ENCODE data around the gene BRSK1.

The BRSK1 gene

GRCh38 chr19:55283548-55284377, at the start of gene BRSK1:
Gene BRSK1, plus strand, starts transcription at chr19:55283997. Its CDS starts 446 bp downstream, at chr19:55284443.
- peak; percentile 83 for DNase-seq

DNA sequence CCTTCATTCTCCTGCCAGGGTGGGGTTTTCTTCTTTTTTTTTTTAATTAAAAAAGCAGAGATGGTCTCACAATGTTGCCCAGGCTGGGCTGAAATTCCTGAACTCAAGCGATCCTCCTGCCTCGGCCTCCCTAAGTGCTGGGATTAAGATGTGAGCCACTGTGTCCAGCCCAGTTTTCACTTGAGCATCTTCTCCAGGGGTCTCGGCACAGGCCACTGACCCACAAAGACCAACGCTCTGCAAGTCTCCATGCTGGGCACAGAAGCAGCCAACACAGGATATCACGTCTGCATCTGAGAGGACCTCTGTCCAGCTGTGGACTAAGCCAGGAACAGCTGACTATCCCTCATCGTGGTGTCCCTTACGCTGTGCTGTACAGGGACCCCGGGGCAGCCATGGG, 45.8 kb upstream of the BRSK1 start:
- no peak for DNase-seq

DNA sequence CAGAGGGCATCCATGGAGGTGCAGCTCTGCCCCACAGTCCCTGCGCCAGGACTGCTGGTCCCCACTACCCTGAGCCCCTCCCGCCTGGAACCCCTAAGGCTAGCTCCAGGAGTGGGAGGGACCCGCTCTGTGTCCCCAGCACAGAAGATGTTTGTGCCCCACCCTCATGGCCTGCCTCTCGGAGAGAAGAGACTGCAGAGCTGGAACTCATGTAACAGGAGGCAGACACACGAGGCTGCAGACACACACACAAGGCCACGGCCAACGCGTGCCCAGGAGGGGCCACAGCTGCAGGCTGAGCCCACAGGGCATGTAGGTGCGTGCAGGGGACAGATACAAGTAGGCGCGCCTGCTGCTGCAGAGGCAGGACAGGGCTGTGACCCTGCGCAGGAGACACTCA, 44.8 kb upstream of the BRSK1 start:
- no peak for DNase-seq

- DNase-seq: no peak
Measured at GRCh38 chr19:55240713-55241020, 43.1 kb upstream of the BRSK1 start.

DNA sequence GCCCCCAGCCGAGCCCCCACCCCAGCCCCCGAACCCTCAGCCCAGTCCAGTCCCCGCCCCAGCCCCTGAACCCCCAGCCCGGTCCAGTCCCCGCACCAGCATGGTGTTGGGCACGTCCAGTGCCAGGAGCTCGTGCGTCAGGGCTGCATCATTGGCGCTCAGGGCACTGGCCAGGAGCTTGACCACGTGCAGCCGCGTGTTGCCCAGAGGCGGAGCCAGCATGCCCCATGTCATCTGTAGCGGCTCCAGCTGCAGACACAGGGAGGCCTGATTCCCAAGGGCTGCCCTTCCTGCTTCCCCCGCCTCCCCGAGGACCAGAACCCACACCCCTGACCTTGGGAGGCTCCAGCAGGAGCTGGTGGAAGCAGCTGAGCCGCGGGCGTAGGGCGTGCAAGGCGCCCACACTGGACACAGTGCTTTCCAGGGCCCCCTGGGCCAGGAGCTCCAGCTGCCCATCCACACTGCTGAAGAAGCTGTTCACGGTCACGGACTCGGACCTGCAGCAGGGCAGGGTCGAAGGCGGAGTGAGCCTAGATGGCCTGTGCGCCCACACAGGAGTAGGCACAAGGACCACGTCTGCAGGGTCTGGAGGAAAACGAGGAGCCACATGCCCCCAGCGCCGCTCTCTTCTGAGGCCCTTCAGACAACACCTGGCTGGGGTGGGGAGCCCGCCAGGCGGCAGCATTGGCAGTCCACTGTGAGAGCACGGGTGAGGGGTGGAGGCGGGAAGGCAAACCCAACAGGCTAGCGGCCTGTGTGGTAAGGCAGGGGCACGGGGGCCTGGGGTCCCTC, 42.5 kb upstream of the BRSK1 start:
- no peak for DNase-seq

DNA sequence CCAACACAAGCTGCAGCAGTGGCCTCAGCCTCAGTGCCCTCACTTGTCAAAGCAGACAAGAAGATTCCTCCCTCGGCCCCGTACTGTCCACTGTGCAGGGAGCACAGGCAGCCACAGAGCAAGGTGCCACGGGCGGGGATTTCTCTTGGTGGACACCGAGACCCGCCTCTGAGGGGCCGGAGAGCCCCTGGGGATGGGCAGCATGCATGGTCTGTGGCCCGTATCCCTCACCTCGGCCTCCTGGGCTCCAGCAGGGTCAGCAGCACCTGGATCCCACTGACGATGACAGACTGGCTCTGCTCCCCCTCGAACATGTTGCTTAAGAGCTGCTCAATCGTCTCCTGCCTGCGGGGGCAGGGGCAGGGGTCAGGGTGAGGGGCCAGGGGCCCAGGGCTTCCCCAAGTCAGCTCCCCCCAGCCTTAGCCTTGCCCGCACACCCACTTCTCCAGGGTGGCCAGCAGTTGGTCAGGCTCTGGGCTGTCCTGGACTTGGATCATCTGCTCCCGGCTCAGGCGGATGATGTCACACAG, 41.8 kb upstream of the BRSK1 start:
- DNase-seq: no peak

- no peak for DNase-seq
Measured at GRCh38 chr19:55242517-55242916, 41.3 kb upstream of the BRSK1 start.

- no peak for DNase-seq
Measured at GRCh38 chr19:55244004-55244680, 39.7 kb upstream of the BRSK1 start.

GRCh38 chr19:55245236-55245904, 38.4 kb upstream of the BRSK1 start:
- DNase-seq: no peak

- DNase-seq: no peak
Measured at GRCh38 chr19:55246462-55247451, 37.0 kb upstream of the BRSK1 start.

- no peak for DNase-seq
Measured at GRCh38 chr19:55247621-55248099, 36.1 kb upstream of the BRSK1 start.

GRCh38 chr19:55248166-55248675, 35.6 kb upstream of the BRSK1 start:
- DNase-seq: no peak

- no peak for DNase-seq
Measured at GRCh38 chr19:55248704-55249103, 35.1 kb upstream of the BRSK1 start.

DNA sequence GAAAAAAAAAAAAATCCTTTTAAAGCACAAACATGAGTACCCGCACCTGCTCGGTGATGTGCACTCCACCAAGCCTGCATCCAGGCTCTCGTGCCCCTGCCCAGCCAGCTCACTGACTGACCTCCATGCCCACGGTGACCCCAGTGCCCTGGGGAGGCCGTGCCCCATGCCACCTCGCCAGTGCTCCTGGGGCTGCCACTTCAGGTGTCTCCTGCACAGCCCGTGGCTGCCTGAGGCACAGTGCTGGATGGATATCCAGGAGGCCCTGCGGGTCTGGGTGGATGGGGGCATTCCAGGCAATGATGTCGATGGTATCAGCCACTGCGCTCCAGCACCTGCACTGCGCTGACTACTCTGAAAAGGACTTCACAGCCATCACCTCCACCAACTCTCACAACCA, 34.0 kb upstream of the BRSK1 start:
- DNase-seq: no peak

GRCh38 chr19:55250262-55251036, 33.3 kb upstream of the BRSK1 start:
- DNase-seq: no peak

DNA sequence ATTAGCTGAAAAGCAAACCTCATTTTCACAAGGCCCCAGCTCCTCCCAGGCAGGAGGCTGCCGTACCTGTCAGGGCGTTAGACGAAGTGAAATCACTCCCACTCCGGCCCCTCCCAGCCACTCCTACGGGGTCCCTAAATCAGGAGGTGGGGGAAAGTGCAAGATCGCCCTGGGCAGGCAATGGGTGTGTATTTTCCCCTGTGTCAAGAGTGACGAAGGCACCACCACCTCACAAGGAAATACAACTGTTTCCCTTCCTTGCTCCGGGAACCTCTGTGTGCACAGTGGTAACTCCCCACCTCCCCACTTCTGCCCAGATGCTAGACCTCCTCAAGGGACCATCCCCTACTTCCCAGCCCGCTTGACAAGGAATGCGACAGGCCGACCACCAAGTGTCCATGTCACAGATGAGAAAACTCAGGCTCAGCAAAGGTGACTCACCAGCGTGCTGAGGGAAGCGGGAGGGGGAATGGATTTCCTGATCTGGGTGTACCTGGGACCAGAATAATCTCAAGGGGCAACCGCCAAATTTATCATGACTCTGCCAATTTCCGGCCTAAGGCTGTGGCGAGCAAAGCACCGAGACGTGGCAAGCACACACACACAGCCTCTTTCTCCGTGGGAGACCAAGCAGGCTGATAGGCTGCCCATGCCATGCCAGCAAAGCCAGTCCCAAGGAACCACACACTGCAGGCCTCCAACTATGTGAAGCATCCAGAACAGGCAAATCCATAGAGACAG, 32.3 kb upstream of the BRSK1 start:
- DNase-seq: no peak

GRCh38 chr19:55252760-55253663, 30.8 kb upstream of the BRSK1 start:
- DNase-seq: no peak

DNA sequence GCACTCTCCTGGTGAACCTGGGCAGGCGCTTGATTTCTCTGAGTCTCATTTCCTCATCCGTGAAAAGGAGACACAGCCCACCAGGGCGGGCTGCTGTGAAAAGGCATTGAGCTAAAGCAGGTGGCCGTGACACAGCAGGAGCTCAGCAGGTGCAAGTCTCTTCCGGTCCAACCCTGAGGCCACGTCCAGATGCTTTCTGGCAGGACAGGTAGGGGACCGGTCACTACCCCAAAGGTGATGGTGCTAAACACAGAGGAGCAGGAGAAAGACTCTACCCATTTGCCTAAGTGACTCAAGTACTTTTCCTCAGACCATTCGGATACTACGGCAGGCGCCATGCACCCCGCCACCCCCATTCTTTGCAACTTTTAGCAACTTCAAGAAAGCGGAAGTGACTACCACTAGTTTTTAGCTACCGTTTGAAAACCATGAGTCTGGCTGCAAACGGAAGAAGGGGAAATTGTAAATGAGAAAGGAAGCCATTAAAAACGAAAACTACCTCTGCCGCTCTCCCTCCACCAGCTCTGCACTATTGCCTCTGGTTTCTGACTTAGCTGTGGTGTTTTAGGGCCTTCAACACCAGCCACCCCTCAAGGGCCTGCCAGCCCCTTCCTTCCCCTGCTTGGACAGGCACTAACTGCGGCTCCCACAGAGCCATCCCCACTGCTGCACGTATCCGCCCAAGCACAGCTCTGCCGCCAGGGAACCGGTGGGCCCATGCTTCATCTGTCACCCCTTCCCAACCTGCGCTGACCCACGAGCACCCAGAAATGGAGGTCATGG, 29.8 kb upstream of the BRSK1 start:
- no peak for DNase-seq

All from fibroblast of upper back skin (primary cell).